GM18909 (cell line): ENCODE results near the gene PRRG3.

Experiments used
- ATAC-seq: cut with Tn5 transposase; IDR thresholded peaks from one replicate; pipeline ENCODE4 v1.9.1; 2021; ENCODE audit warnings: mild to moderate bottlenecking; ENCODE audit not compliant: unreplicated experiment, poor library complexity

Gene PRRG3

GRCh38 chrX:151703487-151703886 is 8.2 kb downstream of the PRRG3 start:
- ATAC-seq: no peak

- no peak for ATAC-seq
Observed at GRCh38 chrX:151704041-151704663, 8.9 kb downstream of the PRRG3 start.

- no peak for ATAC-seq
Observed at GRCh38 chrX:151708821-151709220, 13.6 kb downstream of the PRRG3 start.

- no peak for ATAC-seq
Observed at GRCh38 chrX:151710457-151710856, 15.2 kb downstream of the PRRG3 start.

GRCh38 chrX:151711154-151711553 is 15.9 kb downstream of the PRRG3 start:
- no peak for ATAC-seq

GRCh38 chrX:151711787-151712186 is 16.5 kb downstream of the PRRG3 start:
- no peak for ATAC-seq

- ATAC-seq: no peak
Observed at GRCh38 chrX:151712253-151712652, 17.0 kb downstream of the PRRG3 start.

GRCh38 chrX:151713849-151714248 is 18.6 kb downstream of the PRRG3 start:
- ATAC-seq: peak; percentile 55

GRCh38 chrX:151714362-151714761 is 19.1 kb downstream of the PRRG3 start:
- ATAC-seq: no peak

GRCh38 chrX:151715752-151716151 is 20.5 kb downstream of the PRRG3 start, which contains the start of gene FATE1:
Gene FATE1, plus strand, starts transcription at chrX:151716035. Its CDS starts 85 bp downstream, at chrX:151716120.
- no peak for ATAC-seq

GRCh38 chrX:151722241-151722846 is 27.1 kb downstream of the PRRG3 start:
- peak; percentile 55 for ATAC-seq

- ATAC-seq: no peak
Observed at GRCh38 chrX:151723156-151723760, 28.0 kb downstream of the PRRG3 start.

GRCh38 chrX:151724563-151725337 is 29.5 kb downstream of the PRRG3 start:
- ATAC-seq: no peak

GRCh38 chrX:151725338-151725614 is 30.0 kb downstream of the PRRG3 start:
- no peak for ATAC-seq

GRCh38 chrX:151726751-151727150 is 31.5 kb downstream of the PRRG3 start:
- no peak for ATAC-seq

- no peak for ATAC-seq
Observed at GRCh38 chrX:151727346-151727745, 32.1 kb downstream of the PRRG3 start.

- ATAC-seq: no peak
Observed at GRCh38 chrX:151729056-151729725, 33.9 kb downstream of the PRRG3 start.

GRCh38 chrX:151734446-151734845 is 39.2 kb downstream of the PRRG3 start, which contains the start of gene CNGA2:
Gene CNGA2, plus strand, starts transcription at chrX:151734746. Its CDS starts 3,738 bp downstream, at chrX:151738484.
- ATAC-seq: no peak

GRCh38 chrX:151735219-151735618 is 40.0 kb downstream of the PRRG3 start:
- no peak for ATAC-seq

- no peak for ATAC-seq
Observed at GRCh38 chrX:151736685-151737084, 41.4 kb downstream of the PRRG3 start.

GRCh38 chrX:151737494-151737893 is 42.2 kb downstream of the PRRG3 start:
- ATAC-seq: no peak
